Dedifferentiated amniotic fluid mesenchymal stem cell (primary cell): ENCODE results near the gene LTBP1.
"Not testable (repeated sequence)": the region's sequence is repeated elsewhere in the genome, so short reads cannot be mapped to it uniquely, and the experiment has no call there.

Experiments
- DNase-seq: peaks from one replicate; pipeline ENCODE4 v3.0.0-alpha.2; 2016; ENCODE audit errors: extremely low spot score

The LTBP1 gene

DNA sequence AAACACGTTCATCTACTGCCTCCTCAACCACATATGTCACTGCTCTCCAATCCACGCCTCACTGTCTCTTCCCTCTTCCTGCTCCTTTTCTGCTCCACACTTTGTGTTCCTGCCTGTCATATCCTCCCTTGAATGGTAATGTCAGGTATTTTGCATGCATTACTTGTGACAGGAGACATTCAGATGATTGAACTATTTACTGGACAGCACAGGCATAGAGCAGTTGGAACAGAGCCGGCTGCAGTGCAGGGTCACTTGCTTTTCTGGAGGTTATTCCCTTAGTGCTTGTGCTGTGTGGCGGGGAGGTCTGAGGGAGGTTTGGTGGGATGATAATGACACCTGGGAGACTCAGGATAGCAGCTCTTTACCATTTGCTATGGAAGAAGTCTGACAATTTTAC lies 93.8 kb downstream of the LTBP1 start:
- no peak for DNase-seq

DNA sequence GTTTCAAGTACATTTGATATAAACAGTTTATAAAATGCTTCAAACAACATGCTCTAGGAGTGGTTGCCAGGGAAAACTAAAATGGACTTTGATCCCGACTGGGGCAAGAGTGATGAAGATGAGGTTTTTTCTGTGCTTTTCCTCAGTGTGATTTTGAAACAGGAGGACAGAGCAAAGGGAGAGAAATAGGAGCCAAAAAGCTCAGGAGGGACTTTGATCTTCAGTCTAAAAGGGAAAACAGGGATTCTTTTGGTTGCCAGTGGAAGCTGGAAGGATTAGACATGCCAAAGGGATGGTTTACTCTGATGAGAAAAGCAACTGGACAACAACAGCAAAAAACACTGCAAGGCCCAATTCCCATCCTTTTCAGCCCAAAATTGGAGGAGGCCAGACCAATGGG lies 95.5 kb downstream of the LTBP1 start:
- DNase-seq: no peak

DNA sequence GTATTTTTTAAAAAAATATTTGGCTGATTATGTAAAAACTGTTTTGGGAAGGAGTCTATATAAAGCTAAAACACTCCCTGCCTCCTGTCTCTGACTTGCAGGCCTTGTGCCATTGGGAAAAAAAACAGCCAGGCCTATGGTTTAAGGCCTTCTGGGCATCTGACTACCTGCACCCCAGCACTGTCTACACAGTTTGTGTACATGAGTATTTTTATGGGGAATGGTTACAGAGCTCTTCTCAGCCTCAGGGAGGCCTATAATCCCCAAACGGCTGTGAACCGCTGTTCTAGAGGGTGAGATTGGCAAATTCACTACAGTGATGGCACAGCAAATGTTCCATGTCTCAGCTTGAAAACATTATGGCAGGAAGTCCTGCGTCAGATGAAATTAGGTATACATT lies 96.1 kb downstream of the LTBP1 start:
- DNase-seq: no peak

DNA sequence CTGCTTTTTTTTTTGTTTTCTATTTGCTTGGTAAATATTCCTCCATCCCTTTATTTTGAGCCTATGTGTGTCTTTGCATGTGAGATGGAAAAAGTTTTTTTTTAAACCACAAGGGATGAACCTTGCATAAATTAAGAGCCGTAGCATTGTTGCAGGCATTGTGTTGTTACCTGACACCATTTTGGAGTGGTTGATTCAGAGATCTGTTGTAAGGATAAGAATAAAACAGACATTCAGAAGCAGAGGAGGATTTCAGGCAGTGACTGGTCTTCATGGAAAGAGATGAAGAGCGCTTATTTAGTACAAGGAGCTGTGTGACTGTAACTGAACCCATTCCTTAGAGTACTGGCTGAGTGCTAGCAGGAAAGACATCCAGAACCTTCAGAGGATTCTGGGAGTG lies 101.2 kb downstream of the LTBP1 start:
- DNase-seq: peak; percentile 30

DNA sequence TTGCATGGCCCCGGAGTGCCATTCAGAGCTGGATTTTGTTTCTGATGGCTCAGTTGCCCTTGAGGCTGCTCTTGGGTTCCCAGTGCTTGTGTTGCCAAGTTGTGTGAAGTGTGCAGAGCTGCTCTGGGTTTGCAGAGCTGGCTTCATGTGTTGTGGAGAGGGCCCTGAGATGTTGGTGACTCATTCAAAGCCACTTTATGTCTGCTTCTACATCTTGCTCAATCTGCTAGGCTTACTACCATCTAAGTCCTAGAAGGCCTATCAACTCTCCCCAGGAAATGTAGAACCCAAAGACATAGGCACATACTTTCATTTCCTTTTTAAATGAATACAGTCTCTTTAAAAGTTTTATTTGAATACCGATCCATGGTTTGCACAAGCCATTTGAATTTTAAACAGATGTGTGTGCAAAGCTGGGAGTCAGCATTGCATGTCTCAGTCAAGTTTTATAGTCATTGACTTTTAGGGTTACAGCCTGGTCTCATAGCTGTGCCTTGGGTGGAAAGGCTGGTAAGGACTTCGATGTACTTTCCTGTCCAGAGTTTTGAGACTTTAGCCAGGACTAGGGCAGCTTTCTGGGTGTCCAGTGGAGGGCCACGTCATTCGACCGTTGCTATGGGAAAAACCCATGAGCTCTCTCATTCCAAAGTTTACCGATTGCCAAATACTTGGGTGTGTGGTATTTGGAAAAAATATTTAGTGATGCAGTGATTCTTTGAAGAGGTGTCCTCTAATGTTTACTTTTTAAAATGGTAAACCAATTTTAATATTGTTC lies 105.0 kb downstream of the LTBP1 start:
- DNase-seq: no peak

DNA sequence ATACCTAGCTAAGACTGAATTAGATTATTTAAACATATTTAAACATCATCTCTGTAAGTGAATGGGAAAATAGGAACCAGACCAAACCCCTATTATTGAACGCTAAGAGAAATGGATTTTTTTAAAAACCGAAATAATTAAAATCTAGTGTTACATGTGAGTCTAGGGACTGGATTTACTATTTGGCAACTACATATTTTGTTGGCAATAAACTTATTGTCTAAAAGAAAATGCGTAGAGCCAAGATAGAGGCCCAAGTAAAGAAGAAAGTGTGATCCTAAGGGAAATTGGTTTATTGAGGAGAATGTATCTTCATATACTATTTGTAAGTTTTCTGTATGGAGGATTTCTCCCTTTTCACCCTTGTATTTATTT lies 105.6 kb downstream of the LTBP1 start:
- no peak for DNase-seq

DNA sequence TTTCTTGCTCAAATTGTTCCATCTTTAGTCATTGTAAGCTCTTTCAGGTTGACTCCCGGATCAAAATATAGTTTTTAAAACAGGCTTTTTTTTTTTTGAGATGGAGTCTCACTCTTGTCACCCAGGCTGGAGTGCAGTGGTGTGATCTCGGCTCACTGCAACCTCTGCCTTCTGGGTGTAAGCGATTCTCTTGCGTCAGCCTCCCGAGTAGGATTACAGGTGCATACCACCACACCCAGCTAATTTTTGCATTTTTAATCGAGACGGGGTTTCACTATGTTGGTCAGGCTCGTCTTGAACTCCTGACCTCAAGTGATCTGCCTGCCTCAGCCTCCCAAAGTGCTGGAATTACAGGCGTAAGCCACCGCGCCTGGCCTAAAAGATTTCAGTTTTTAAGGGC lies 106.0 kb downstream of the LTBP1 start:
- DNase-seq: not testable (repeated sequence)

DNA sequence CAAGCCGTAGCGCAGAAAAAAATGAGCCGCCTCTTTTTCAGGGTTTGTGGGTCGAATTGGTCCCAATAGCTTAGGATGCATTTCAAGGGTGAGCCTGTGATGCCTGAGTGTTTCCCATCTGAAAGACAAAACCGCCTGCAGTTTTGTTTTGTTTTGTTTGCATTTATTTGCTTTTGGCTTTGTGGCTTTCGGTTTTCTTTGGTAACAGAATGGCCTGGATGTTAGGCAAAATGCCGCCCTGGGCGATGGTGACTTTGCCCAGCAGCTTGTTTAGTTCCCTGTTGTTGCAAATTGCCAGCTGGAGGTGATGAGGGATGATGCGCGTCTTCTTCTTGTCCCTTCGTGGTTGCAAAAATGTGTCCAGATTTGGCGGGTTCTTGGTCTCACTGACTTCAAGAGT lies 109.4 kb downstream of the LTBP1 start:
- DNase-seq: no peak

DNA sequence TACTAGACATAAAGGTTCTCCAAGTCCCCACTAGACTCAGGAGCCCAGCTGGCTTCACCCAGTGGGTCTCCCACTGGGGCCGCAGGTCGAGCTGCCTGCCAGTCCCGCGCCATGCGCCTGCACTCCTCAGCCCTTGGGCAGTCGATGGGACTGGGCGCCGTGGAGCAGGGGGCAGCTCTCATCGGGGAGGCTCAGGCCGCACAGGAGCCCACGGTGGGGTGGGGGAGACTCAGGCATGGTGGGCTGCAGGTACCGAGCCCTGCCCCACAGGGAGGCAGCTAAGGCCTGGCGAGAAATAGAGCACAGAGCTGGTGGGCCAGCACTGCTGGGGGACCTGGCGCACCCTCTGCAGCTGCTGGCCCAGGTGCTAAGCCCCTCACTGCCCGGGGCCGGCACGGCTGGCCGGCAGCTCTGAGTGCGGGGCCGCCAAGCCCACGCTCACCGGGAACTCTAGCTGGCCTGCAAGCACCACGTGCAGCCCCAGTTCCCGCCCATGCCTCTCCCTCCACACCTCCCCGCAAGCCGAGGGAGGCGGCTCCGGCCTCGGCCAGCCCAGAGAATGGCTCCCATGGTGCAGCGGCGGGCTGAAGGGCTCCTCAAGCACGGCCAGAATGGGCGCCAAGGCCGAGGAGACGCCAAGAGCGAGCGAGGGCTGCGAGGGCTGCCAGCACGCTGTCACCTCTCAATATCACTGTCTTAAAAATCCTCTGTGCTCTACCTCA lies 110.7 kb downstream of the LTBP1 start:
- DNase-seq: not testable (repeated sequence)

DNA sequence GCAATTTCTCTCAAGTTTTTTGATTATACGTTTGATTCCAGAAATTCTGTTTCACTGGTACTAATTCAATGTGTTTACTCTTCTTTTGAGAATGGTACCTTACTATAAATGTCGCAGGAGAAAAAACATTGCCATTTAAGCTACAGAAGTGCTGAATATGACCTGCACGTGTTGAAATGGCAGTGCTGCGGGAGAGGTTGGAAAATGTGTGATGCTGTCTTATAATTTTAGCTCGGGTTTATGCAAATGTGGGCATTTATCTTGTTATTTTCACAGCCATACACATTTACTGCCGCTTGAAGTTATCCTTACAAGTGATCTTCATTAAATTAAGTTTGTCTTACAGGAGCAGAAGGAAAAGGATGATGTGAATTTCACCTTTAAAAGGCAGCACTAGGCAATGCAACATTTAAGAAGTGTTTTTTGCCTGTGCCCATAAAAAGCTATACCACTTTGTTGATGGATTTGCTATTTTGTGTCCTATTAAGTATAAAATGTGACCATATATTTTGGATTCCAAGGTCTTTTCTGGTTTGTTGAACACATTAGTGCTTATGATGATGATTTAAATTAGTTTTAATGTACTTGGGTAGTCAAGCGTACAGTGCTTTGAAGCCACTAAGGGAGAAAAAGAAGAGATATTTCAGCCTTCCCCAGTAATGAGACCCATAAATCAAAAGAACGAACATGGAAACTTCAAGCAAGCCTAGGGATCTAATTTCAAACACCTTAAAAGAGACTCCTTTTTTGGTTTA lies 112.1 kb downstream of the LTBP1 start:
- no peak for DNase-seq

DNA sequence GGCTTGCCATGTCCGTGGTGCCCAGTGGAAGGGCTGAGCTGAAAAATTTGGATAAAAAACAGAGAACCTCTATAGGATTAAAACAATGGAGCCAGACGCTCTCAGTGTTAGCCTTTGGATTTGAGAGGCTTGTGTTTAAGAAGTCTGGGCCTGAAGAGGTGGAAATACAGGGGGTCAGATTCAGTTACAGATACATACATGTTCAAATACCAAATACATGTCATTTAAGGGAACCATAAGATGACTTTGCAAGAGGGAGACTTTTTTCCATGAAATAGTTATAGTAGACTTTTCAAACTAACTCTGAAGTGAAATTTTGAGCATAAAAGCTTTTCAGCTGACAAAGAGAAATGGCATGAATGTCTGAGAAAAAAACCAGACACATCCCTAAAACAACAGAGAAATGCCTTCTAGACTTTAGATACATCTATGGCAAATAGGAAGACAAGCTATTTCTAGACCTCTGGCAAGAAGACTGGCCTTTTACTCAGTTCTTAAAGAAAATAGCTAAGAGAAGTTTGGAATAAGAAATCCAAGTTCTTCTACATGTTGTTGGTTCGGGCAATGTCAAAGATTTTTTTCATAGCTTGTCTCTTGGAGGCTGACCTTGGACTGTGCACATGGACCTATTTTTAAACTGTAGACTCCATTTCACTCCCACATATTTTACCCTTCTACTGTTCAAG lies 112.9 kb downstream of the LTBP1 start:
- DNase-seq: peak; percentile 22

DNA sequence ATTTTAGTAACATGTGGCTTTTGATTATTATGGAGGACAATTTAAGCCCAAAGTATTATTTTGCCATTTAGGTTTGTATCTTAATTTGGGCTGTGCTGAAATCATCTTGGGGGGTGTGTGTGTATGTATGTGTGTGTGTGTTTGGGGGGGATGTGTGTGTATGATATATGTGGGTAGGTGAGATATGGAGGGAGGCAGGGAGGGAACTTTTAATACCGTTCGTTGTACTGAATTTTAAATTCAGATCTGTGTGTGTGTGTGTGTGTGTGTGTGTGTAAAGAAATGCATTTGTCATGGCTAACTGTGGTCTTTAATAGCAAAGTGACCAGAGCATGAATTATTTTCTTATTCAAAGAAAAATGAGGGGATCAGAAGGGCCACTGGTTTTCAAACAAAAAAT lies 113.7 kb downstream of the LTBP1 start:
- no peak for DNase-seq

DNA sequence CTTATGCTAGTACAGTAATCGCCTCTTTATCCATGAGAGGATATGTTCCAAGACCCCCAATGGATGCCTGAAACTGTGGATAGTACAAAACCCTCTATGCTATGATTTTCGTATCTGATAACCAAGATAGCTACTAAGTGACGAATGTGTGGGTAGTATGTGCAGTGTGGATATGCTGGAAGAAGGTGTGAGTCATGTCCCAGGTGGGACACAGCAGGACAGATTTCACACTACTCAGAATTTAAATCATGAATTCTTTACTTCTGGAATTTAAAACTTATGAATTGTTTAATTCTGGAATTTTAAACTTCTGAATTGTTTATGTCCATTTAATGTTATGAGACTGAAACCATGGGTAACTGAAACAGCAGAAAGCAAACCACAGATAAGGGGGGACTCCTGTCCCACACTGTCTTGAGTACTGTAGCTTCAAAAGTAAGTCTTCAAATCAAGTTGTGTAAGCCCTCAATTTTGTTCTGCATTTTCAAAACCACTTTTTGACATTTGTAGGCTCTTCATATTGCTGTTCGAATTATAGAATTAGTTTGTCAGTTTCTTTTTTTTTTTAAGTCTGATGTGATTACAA lies 116.0 kb downstream of the LTBP1 start:
- DNase-seq: no peak

DNA sequence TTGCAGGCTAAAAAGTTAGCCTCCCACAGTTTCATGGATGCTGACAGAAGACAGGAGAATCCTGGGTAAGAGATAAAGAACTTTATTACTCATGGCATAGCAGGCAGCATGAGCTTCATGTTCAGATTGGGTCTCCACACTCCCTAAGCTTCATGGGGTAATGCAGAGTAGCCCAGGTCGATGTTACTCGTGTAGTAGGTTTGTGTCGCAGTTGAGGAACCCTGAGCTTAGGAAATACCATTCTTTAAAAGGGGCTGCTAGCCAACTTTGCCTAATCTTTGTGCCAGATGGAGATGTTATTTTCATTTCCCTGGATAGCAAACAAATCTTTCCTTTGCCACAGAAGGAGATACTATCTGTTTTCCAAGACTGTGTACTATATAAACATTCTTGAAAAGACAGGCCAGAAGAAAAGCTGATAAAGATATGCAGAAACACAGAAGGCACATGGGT lies 117.6 kb downstream of the LTBP1 start:
- DNase-seq: no peak

DNA sequence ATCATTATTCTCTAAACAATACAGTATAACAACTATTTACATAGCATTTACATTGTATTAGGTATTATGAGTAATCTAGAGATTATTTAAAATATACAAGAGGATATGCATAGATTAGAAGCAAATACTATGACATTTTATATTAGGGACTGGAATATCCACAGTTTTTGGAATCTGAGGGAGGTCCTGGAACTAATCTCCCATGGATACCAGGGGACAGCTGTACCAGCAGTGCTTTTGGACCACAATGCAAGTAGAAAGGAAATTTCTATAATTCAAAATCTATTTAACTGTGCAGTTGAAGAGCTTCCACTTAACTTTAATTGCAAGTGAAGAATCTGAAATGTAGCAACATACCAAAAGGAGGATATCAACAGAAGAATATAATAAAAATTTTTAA lies 120.8 kb downstream of the LTBP1 start:
- no peak for DNase-seq

DNA sequence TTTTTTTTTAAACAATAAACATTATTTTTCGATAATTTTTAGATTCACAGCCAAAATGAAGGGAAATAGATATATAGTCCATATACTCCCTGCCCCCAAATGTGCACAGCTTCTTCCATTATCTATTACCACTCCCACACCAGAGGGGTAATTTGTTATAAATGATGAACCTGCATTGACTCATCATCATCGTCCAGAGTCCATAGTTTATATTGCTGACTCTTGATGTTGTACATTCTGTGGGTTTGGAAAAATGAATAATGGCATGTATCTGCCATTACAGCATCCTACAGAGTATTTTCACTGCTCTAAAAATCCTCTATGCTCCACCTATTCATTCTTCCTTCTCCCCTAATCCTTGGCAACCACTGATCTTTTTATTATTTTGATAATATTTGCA lies 121.5 kb downstream of the LTBP1 start:
- DNase-seq: no peak

DNA sequence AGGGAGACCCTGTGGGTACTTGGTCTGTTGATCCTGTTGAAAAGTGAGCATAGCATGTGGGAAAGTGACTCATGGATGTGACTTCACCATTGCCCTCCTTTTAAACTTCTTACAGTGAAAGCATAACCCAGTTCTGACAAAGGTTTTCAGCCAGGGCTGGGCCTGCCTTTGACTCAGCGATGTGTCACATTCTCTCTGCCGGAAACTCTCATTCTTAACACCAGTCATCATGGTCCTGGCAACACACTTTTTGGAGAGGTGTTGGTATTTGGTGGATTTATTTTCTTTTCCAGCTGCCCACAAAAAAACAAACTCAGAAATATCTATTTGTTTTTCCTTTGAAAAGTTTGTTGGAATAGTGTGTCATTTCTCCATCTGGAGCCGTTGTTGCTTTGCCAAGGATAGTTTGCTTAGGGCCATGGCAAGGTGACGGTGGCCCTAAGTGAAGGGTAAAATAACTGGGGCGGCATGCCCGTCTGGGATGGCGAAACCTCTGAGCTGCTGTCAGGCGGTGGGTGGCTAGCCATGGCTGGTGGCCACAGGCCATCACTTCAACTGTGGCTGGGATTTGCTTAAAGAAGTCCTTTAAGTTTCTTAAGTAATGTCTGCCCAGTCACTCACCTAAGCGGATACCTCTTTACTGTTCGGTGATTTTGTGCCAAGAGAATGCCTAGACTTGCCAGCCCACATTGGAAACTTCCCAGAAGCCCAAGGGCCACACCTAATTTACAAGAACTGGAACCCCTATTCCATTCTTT lies 123.3 kb downstream of the LTBP1 start:
- peak; percentile 96 for DNase-seq

DNA sequence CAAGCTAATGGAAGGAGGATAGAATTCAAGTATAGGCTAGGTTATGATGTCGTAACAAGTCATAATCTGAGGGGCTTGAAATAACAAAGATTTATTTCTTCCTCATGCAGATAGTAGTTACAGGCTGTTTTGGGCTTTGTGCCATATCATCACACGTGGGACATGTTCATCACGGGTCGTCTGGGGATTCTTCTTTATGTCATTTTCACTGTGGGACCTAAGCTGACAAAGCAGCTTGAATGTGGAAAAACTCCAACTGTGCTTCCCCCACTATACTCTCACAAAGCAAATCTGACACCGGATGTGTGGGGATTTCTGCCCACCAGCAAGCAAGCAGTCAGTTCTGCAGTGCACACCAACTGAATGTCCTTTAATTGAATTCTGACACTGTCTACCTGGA lies 124.8 kb downstream of the LTBP1 start:
- no peak for DNase-seq

DNA sequence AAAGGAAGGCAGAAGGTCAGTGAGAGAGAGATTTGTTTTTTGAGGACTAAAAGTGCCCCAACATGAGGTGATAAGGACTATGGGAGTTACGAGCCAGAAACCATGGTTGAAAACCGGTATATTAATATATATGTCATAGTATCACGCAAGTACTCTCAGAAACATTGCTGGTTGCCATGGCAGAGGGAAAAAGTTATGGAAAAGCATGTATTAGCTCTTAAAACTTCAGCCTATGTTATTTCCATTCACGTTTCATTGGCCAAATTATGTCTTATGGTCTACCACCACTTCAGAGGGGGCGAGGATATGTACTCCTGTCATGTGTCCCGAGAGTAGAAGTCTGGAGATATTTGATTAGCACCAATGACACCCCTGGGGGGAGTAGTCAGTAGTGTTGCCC lies 125.9 kb downstream of the LTBP1 start:
- DNase-seq: no peak

DNA sequence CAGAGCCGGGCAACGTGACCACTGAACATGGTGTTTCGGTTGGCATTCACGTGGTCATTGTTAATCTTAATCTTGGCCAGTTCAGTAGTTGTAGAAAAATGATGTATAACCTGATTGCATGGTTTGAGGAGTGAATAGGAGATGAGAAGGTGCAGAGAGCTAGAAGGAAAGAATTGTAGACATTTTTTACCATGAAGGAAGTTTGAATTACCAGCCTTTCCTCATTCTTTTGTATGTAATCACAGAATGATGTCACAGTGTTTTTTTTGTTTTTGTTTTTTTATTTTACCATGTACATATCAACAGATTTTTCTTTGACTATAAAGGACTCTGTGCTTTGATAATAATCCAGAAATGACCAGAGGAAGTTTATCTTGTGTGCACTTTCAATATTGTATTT lies 126.3 kb downstream of the LTBP1 start:
- no peak for DNase-seq

DNA sequence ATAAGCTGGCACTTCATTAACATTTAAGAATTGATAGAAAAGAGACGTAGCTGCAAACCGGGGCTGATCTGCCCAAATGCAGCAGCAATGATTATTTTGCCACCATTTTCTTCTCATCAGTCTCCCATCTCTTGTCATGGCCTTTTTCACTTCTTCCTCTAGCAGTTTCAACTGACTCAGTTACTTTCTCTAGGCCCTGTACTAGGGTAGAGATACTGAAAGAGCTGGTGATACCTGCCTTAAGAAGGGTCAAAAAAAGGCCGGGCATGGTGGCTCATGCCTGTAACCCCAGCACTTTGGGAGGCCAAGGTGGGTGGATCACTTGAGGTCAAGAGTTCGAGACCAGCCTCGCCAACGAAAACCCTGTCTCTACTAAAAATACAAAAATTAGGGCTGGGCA lies 127.4 kb downstream of the LTBP1 start:
- DNase-seq: no peak
